Mesendoderm (in vitro differentiated cells): ENCODE results near the gene B3GALT6.

Experiments used
- DNase-seq: peaks from one replicate; pipeline ENCODE4 v3.0.0; 2013
- H2AK5ac ChIP-seq: 2 replicates; pipeline ENCODE4 v1.6.1; 2013; ENCODE audit warnings: low read length, inconsistent platforms
- H2BK120ac ChIP-seq: 2 replicates; pipeline ENCODE4 v1.6.1; 2013; ENCODE audit warnings: low read depth, mild to moderate bottlenecking, low read length, moderate library complexity, mixed read lengths
- H2BK15ac ChIP-seq: replicated peaks from 2 replicates; pipeline ENCODE4 v1.6.1; 2013; ENCODE audit warnings: low read depth, mild to moderate bottlenecking, moderate library complexity
- H2BK5ac ChIP-seq: 2 replicates; pipeline ENCODE4 v1.6.1; 2013; ENCODE audit warnings: low read length, inconsistent platforms
- H3K18ac ChIP-seq: 2 replicates; pipeline ENCODE4 v1.6.1; 2013; ENCODE audit warnings: mild to moderate bottlenecking, low read length, mixed read lengths
- H3K23ac ChIP-seq: one replicate; pipeline ENCODE4 v1.6.1; 2013; ENCODE audit warnings: low read length
- H3K27ac ChIP-seq: 2 replicates; pipeline ENCODE4 v1.5.1; 2013; ENCODE audit warnings: low read depth, mild to moderate bottlenecking, inconsistent platforms, low read length, moderate library complexity
- H3K27me3 ChIP-seq: 2 replicates; pipeline ENCODE4 v1.6.1; 2013; ENCODE audit warnings: low read length, control low read depth, mild to moderate bottlenecking, inconsistent platforms; ENCODE audit not compliant: insufficient read depth, poor library complexity
- H3K36me3 ChIP-seq: 2 replicates; pipeline ENCODE4 v1.6.1; 2013; ENCODE audit warnings: low read length, inconsistent platforms; ENCODE audit not compliant: control insufficient read depth, insufficient read depth
- H3K4ac ChIP-seq: one replicate; pipeline ENCODE4 v1.6.1; 2013; ENCODE audit warnings: low read depth, mild to moderate bottlenecking, low read length, moderate library complexity
- H3K4me1 ChIP-seq: 2 replicates; pipeline ENCODE4 v1.6.1; 2013; ENCODE audit warnings: low read depth, low read length, inconsistent platforms; ENCODE audit not compliant: control insufficient read depth
- H3K4me2 ChIP-seq: 2 replicates; pipeline ENCODE4 v1.6.1; 2013; ENCODE audit warnings: low read length
- H3K4me3 ChIP-seq: 2 replicates; pipeline ENCODE4 v1.5.1; 2013; ENCODE audit warnings: mild to moderate bottlenecking, low read length
- H3K56ac ChIP-seq: one replicate; pipeline ENCODE4 v1.6.1; 2013; ENCODE audit warnings: low read length
- H3K79me1 ChIP-seq: 2 replicates; pipeline ENCODE4 v1.6.1; 2013; ENCODE audit warnings: low read length, inconsistent platforms
- H3K79me2 ChIP-seq: 2 replicates; pipeline ENCODE4 v1.6.1; 2013; ENCODE audit warnings: mild to moderate bottlenecking, low read length; ENCODE audit not compliant: control insufficient read depth, insufficient read depth
- H3K9ac ChIP-seq: 2 replicates; pipeline ENCODE4 v1.6.1; 2013; ENCODE audit warnings: low read length, inconsistent platforms
- H4K5ac ChIP-seq: one replicate; pipeline ENCODE4 v1.6.1; 2013; ENCODE audit warnings: low read length
- H4K8ac ChIP-seq: one replicate; pipeline ENCODE4 v1.6.1; 2013; ENCODE audit warnings: low read depth, mild to moderate bottlenecking, control low read depth, low read length, moderate library complexity
- WGBS: extraction: QIAGEN DNeasy Blood & Tissue Kit; methylation state at CpG from one replicate; pipeline ENCODE4 v1.1.7; 2013; ENCODE audit warnings: low lambda C conversion rate, missing lambda C conversion rate; ENCODE audit not compliant: insufficient coverage; ENCODE audit errors: extremely low coverage; 5-methylcytosine and 5-hydroxymethylcytosine counted together

Gene B3GALT6

GRCh38 chr1:1200876-1201810, 30.9 kb upstream of the B3GALT6 start:
- Histone ChIP-seq H3K18ac (peak overlapping the region; percentile 72), H3K36me3 (no peaks in the 10 kb centered on the region), H2BK5ac (no peak overlapping the region), H4K5ac (no peak overlapping the region), H3K4me3 (no peak overlapping the region), H3K27ac (no peak overlapping the region), H3K9ac (peak overlapping the region; percentile 55), H3K4me2 (peak overlapping the region; percentile 48), H3K27me3 (no peaks in the 10 kb centered on the region), H4K8ac (no peak overlapping the region), H3K23ac (no peak overlapping the region), H3K56ac (peak overlapping the region; percentile 56), H3K79me2 (no peaks in the 10 kb centered on the region), H3K79me1 (no peaks in the 10 kb centered on the region), H2AK5ac (no peak overlapping the region), H2BK15ac (no peak overlapping the region), H2BK120ac (no peak overlapping the region), H3K4me1 (no peaks in the 10 kb centered on the region), H3K4ac (peak overlapping the region; percentile 19)
- peak; percentile 40 for DNase-seq
- WGBS, result no CpG with 5 or more reads among the region's 109 CpGs

- Histone ChIP-seq H3K79me2 (no peaks in the 10 kb centered on the region), H2BK15ac (no peak overlapping the region), H3K27ac (no peak overlapping the region), H3K23ac (no peak overlapping the region), H3K4ac (no peak overlapping the region), H2BK120ac (no peak overlapping the region), H3K4me2 (no peak overlapping the region), H3K27me3 (no peaks in the 10 kb centered on the region), H4K8ac (no peak overlapping the region), H3K36me3 (no peaks in the 10 kb centered on the region), H3K79me1 (no peaks in the 10 kb centered on the region), H3K9ac (no peak overlapping the region), H3K56ac (no peak overlapping the region), H3K4me3 (no peak overlapping the region), H2BK5ac (no peak overlapping the region), H3K4me1 (no peaks in the 10 kb centered on the region), H2AK5ac (no peak overlapping the region), H3K18ac (no peak overlapping the region), H4K5ac (no peak overlapping the region)
- WGBS, result no CpG with 5 or more reads among the region's 27 CpGs
- DNase-seq, result no peak
Observed at GRCh38 chr1:1202831-1203560, 29.0 kb upstream of the B3GALT6 start.

GRCh38 chr1:1203561-1204424, 28.2 kb upstream of the B3GALT6 start:
- Histone ChIP-seq H3K4ac (no peak overlapping the region), H3K27me3 (no peaks in the 10 kb centered on the region), H3K27ac (no peak overlapping the region), H3K9ac (no peak overlapping the region), H3K79me2 (no peaks in the 10 kb centered on the region), H3K36me3 (no peaks in the 10 kb centered on the region), H3K56ac (no peak overlapping the region), H4K8ac (no peak overlapping the region), H3K4me3 (no peak overlapping the region), H3K79me1 (no peaks in the 10 kb centered on the region), H2BK120ac (no peak overlapping the region), H3K18ac (no peak overlapping the region), H3K23ac (no peak overlapping the region), H2AK5ac (no peak overlapping the region), H2BK15ac (no peak overlapping the region), H2BK5ac (no peak overlapping the region), H3K4me2 (no peak overlapping the region), H4K5ac (no peak overlapping the region), H3K4me1 (no peaks in the 10 kb centered on the region)
- no peak for DNase-seq
- WGBS, result no CpG with 5 or more reads among the region's 49 CpGs

- Histone ChIP-seq H3K79me1 (no peaks in the 10 kb centered on the region), H2BK5ac (no peak overlapping the region), H3K4me3 (no peak overlapping the region), H2BK120ac (no peak overlapping the region), H3K27me3 (no peaks in the 10 kb centered on the region), H3K27ac (no peak overlapping the region), H3K36me3 (no peaks in the 10 kb centered on the region), H2BK15ac (no peak overlapping the region), H3K79me2 (no peaks in the 10 kb centered on the region), H3K4me1 (no peaks in the 10 kb centered on the region), H4K8ac (no peak overlapping the region), H3K9ac (no peak overlapping the region), H3K4me2 (no peak overlapping the region), H3K18ac (no peak overlapping the region), H2AK5ac (no peak overlapping the region), H3K23ac (no peak overlapping the region), H3K56ac (no peak overlapping the region), H4K5ac (no peak overlapping the region), H3K4ac (no peak overlapping the region)
- WGBS, result no CpG with 5 or more reads among the region's 8 CpGs
- no peak for DNase-seq
Observed at GRCh38 chr1:1204425-1204920, 27.6 kb upstream of the B3GALT6 start.

GRCh38 chr1:1204998-1205768, 26.9 kb upstream of the B3GALT6 start:
- no peak for DNase-seq
- H3K27me3 ChIP-seq, result no peaks in the 10 kb centered on the region
- WGBS, result no CpG with 5 or more reads among the region's 19 CpGs

More at GRCh38 chr1:1204998-1205768, 26.9 kb upstream of the B3GALT6 start:
- Histone ChIP-seq H3K36me3 (no peaks in the 10 kb centered on the region), H3K27ac (no peak overlapping the region), H3K4ac (no peak overlapping the region), H2BK5ac (no peak overlapping the region), H3K4me1 (no peaks in the 10 kb centered on the region), H3K56ac (no peak overlapping the region), H3K4me3 (no peak overlapping the region), H4K5ac (no peak overlapping the region), H3K9ac (no peak overlapping the region), H2BK15ac (no peak overlapping the region), H3K23ac (no peak overlapping the region), H3K4me2 (no peak overlapping the region), H3K18ac (no peak overlapping the region), H2BK120ac (no peak overlapping the region), H3K79me2 (no peaks in the 10 kb centered on the region), H2AK5ac (no peak overlapping the region), H3K79me1 (no peaks in the 10 kb centered on the region), H4K8ac (no peak overlapping the region)
